ENCODE measurements around the gene NAPB.
A peak's percentile ranks its signal among the peaks of the same experiment; 100 is the strongest.
"Not testable (repeated sequence)": the region's sequence is repeated elsewhere in the genome, so short reads cannot be mapped to it uniquely, and the experiment has no call there.

NAPB gene

DNA sequence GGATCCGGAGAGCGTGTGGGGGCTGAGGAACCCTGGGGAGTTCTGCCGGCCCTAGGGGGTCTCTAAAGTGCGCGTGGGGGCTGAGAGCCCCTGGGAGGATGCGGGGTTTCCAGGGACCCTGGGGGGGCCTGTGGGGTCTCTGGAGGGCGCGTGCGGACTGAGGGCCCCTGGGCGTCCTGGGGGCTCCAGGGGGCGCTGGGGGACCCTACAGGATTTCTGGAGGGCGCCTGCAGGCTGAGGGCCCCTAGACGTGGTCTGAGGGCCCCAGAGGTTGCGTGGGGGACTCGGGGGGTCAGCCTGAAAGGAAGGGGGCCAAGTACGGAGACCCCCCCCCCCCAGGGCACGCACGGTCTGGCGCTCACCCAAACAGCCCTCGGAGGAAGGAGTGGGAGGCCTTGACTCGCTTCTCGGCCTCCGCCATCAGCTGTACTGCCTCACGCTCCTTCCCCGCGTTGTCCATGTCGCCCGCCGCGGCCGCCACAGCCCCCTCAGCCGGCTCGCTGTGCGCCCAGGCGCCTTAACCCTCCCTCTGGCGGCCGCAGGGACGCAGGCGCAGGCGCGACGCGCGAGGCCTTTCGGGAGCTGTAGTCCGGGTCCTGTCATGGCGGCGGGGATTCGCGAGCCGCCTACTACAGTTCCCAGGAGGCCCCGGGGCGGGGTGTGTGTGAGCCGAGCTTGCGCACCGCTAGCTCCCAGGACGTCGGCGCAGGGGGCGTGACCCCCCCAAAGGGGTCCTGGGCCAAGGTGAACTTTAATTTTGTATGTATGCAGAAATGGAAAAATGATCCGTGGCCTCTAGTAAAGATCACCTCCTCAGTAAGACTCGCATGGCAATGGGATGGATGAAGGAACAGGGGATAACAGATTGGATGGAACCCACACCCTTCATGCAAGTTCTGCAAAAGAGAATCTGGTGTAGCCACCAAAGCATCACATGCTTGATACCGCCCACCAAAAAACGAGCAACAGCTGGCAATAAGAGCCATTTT is at the start of gene NAPB:
Gene NAPB (minus strand): TSS at position 546 of the 989 bp plus-strand sequence. CDS start 86 bp downstream, at position 460.
- peak; percentile 94 for DNase-seq

DNA sequence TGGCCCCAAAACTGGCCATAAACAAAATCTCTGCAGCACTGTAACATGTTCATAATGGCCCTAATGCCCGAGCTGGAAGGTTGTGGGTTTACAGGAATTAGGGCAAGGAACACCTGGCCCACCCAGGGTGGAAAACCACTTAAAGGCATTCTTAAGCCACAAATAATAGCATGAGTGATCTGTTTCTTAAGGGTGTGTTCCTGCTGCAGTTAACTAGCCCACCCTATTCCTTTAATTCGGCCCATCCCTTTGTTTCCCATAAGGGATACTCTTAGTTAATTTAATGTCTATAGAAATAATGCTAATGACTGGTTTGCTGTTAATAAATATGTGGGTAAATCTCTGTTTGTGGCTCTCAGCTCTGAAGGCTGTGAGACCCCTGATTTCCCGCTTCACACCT is 45.7 kb upstream of the NAPB start:
- DNase-seq, result not testable (repeated sequence)

DNA sequence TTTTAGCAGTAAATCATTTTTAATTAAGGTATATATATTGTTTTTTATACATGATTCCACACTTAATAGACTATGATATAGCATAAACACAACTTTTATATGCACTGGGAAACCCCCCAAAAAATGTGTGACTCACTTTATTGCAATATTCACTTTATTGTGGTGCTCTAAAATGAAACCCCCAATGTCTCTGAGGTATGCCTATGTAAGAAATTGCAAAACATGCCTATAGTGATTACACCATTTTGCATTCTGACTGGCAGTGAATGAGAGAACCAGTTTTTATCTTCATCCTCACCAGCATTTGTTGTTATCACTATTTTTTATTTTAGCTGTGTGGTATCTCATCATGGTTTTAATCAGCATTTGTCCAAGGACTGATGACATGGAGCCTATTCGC is 39.9 kb upstream of the NAPB start:
- no peak for DNase-seq

DNA sequence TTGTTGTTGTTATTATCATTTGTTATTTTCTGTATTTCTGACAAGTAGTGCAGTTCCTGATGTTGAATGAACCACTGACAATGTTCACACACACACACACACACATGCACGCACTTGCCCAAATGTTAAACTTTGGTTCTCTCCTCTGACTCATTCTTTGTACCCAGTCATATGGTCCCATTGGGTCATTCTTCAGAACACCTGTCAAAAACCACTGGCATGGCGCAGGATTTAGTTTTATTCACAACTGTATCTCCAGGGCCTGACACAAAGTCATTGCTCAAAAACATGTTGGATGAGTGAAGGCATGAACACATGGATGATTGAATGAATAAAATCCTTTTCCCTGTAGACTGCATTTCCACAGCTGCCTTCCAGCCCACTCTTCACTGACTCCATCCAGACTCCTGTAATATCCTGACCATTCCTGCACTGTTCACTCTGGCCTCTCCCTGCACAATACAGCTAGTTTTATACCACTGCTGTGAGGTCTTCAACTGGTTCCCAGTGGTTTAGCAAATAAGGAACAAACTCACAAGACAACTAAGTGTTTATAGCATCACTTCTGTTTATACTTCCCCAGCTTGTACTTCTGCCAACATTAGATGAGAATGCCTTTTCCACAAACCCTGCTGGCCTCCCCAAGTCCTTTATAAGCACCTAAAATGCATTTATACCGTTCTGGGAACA is 38.3 kb upstream of the NAPB start:
- no peak for DNase-seq

DNA sequence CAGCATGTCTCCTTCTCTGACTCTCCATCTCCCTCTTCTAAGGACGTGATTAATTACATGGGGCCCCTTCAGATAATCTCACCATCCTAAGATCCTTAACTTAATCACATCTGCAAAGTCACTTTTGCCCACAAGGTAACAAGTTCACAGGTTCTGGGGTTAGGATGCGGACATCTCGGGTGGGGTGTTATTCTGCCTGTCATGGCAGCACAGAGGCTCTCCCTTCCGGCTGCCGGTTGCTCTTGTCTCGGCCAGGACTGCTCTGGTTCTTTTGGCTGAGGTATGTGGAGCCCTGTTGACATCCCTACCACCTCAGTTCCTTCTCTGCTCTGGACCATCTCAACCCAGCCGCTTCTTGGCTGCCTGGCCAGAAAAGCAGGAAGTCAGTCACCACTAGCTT is 35.6 kb upstream of the NAPB start:
- DNase-seq, result no peak

DNA sequence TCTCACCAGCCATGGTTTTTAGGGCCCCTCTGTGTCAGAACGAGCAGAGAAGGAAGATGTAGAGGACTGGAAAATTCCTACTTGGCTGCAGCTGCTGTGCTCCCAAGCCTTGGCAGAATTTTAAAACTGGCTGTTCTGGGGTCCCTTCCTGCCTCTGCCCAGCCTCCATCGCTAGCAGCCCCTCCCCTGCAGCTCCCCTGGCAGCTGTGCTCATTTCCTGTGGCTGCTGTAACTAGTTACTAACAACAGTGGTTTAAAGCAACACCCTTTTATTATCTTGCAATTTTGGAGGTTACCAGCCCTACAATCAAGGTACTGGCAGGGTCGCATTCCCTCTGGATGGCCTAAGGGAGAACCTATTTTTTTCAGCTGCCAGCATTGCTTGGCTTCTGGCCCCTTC is 35.1 kb upstream of the NAPB start:
- DNase-seq, result no peak

DNA sequence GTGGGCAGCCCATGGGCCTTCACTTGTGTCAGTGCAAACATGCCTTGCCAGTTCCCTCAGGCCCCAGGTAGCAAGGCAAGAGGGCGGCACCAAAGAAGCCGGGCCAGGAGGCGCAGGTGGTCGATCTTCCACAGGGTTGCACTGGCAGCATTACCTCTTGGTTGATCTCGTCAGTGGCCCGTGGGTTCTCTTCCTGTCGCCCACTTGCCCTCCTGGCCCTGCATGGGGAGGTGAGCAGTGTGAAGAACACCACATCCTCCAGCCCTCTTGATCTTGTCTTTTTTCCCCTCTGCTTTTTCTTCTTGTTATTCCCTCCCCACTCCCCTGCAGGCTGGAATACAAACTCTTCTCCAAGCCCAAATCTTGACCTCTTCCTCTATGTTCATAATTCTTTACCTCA is 34.4 kb upstream of the NAPB start:
- no peak for DNase-seq

DNA sequence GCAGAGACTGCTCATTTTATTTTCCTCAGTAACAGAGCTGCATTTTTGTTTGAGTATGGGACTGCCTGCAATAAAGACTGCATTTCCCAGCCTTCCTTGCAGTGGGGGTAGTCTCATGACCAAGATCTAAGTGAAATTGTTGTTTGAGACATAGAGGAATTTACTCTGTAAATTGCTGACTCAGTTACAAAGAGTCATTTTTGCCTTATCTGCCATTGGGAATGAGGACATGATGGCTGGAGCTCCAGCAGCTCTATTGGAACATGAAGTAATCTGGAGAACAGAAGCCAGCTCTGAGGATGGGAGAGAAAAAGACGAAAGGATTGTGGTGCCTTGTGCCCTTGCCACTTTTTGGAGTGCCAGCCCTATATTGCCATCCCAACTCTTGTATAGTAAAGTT is 33.5 kb upstream of the NAPB start:
- no peak for DNase-seq

DNA sequence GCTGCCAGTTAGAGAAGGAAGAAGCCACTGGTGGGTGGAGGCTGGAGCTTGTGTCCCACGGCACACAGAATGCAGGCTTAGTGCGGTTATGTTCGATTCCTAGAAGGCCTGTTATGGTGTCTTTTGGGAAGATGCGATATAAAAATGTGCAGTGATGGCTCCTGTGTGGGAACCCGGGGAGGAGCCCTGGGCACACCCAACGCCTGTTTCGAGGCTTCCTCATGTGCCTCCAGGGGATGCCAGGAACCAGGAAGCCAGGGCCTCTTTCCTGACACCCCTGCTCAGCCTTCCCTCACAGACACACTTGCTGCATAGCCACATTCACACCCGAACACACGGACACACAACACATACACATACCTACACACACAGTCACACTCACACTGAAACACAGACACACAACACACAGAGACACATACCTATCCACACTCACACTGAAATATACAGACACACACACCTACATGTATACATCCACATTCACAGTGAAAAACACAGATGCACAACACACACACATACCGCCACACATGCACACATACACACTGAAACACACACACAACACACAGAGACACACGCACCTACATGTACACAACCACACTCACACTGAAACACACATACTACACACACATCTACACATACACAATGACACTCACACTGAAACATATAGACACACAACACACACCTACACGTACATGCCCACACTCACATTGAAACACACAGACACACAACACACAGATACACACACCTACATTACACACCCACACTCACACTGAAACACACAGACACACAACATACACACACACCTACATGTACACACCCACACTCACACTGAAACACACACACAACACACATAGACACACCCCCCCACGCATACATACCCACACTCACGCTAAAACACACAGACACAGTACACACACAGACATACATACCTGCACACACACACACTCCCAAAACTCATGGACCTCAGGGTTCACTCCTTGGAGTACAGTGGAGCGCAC is 32.6 kb upstream of the NAPB start:
- DNase-seq, result no peak

DNA sequence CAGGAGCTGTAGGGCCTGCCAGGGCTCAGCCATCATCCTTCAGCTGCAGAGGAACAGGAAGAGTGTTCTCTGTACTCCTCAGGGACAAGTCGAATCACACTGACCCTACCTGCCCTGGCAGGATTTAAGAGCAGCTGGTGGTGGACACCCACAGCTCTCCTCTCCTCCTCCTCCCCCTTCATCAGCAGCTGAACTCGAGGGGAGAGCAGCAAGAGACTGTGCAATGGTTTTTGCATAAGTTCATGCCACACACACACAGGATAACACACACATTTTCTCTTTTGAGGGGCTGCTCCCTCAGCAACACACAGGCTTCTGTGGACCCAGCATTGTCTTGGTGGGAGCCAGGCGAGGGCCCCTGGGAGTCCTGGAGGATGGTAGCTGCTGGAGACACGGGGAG is 31.5 kb upstream of the NAPB start, which contains the start of gene CST11:
Gene CST11 (minus strand): TSS at position 101 of the 400 bp plus-strand sequence. CDS start 65 bp downstream, at position 36.
- no peak for DNase-seq

DNA sequence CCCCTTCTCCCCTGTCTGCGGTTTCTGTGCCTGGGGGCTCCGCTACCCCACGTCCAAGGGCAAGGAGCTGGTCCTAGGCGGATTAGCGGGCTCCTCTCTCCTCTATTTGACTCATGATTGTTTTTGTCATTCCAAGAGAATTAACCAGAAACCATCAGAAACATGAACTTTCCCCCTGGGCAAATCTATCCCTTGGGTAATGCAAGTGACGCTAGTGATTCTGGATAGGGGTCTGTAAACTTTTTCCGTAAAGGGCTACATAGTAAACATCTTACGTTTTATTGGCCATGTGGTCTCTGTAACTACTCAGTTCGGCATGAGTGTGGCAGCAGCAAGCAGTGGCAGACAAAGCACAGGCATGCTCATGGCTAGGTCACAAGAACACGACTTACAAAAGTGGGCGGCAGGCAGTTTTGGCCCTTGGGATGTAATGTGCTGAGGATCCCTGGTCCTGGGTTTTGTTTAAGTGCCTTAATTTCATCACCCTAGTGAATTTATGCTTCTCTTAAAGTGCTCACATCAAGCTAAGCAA is 30.7 kb upstream of the NAPB start:
- no peak for DNase-seq

DNA sequence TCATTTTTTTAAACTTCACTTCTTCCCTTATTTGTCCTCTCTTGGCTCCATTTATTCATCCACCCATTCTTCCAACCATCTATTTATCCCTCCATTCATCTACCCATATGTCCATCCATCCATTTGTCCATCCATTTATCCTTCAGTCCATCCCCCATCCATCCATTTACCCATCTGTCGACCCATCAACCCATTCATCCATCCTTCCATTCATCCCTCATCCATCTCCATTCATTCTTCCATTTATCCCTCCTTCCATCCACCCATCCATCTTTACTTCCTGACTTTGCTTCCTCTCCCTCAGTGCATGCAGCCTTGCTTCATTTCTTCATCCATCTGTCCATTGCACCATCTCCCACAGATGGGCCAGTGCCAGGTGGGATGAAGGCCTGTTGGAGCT is 29.6 kb upstream of the NAPB start:
- DNase-seq, result no peak

DNA sequence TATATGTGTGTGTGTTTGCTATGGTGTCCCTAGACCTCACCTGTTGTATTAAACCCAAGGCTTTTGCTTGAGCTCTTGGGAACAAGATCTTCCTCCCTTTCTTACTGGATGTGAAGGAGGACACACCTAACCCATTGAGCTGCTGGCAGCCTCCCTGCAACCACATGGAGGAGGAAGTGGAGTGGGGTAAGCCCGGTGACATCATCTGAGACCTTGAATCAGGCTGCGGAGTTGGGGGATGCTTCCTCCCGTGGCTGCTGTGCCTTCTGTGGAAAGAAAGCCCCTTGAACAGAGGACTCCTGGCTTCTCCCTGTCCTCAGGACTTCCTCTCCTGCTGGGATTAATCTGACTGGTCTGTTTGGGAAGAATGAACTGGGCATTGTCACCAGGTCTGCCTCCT is 28.1 kb upstream of the NAPB start:
- DNase-seq, result no peak

DNA sequence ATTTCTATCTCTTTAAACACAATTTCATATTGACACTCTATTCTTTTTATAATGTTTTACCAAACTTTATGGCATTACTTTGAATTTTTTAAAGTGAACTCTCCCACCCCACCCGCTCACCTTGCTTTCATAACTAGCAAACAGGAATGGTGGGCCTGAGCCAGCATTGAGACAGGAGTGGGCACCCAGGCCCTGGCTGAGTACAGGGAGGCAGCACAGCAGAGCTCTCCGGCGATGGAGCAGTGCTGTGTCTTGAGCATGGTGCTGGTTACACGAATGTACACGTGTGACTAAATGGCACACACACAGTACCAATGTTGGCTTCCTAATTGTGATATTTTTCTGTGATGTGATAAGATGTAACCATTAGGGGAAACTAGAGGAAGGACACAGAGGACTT is 26.9 kb upstream of the NAPB start:
- no peak for DNase-seq

DNA sequence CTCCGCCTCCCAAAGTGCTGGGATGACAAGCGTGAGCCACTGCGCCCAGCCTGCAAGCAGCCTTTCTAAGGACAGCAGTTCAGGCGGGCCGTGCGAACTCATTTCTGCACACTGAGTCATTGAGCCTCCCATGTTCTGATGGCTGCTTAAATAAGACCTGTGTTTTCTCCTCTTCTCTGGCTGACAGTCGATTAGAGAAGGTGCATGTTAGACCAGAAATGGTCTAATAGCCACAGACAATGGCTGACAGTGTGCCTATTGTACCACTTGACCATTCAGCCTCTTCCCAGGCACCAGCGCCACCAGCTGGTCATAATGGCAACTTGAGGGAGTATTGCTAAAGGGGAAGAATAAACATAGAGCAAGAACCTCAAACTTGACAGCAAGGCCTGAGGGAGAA is 25.2 kb upstream of the NAPB start:
- peak; percentile 67 for DNase-seq

DNA sequence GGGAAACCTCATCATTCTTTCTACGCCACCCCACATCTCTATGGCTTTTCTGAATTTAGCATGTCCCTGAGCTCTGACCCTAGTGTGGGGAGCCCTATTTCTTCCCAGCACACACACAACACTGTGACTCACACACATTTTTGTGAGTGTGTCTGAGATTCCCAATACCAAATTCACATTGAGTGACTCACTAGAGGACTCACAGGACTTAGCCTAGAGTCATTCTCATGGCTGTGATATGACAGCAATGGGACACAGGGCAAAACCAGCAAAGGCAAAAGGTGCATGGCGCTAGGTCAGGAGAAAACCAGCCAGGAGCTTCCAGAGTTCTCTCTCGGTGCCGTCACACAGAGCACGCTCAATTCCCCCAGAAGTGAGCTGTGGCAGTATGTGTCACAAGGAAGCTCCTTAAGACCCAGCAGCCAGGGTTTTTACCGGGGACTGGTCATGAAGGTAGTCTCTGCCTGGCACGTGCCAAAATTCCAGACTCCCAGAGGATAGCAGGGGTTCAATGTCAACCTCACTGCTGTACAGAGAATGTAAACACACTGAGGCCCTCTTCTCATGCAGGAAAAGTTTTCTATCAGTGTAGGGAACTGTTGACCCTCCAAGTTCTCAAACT is 24.4 kb upstream of the NAPB start:
- DNase-seq, result no peak

DNA sequence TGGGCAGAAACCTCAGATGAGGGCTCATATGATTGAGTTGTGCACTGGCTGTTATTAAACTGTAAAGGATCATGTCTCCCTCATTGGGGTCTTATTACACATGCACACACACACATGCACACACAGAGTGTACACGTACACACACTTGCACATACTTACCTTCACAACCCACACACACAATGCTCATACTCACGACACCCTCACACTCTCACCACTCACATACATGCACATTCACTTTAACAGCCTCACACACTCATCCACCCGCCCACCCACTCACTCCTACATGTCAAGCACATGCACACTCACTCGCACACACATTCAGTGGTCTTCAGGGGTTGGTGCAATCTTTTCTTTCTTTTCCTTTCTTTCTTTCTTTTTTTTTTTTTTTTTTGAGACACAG is 23.6 kb upstream of the NAPB start:
- DNase-seq, result no peak

DNA sequence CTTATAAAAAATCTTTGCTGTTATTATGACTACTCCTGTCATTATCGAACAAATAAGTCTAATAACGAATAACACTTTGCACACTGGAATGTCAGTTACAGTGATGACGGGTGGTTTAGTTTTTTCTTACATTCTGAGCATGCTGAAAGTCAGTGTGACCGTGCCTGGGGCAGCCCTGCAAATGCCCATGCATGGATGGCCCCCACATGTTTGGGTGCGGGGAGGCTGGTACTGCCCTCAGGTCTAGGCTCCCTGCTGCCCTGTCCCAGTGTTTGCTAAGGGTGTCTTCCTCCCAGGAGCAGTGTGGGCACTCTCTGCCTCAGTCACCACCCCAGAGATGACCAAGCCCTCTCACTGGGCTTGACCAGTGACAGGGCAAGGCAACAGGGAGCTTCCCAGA is 21.1 kb upstream of the NAPB start:
- DNase-seq, result no peak

DNA sequence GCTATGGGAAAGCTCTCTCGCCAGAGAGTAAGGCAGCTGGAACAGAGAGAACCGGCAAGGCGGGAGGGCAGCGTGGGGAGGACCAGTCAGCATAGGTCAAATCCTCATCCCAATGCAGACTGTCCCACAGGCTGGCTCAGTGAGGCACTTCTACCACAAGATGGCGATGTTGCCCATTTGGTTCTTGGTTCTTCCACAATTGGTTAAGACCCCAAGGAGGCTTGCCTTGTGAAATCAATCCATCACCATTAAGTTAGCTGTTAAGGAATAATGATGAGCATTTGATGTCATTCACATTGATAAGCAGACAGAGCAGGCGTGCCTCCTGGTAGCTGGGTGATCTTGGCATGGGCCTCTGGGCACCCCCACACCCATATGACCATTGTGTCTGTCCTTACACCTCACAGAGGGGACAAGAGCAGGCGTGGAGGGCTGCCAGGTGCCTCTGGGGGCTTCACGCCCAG is 20.6 kb upstream of the NAPB start:
- DNase-seq, result peak; percentile 80

DNA sequence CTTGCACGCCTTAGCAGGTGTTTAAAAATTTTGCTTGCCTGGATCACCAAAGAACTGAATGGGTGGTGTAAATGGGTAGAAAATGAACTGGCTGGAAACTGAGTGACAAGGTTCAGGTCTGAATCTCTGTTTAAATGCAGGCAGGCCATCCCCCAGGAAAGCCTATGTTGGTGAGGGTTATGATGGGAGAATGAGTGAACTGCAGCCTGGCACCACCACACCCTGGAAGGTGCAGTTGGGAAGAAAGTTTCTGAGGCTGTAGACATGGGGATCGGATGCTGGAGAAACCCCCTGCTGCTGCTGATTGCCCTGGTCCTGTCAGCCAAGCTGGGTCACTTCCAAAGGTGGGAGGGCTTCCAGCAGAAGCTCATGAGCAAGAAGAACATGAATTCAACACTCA is 18.7 kb upstream of the NAPB start:
- DNase-seq, result no peak

DNA sequence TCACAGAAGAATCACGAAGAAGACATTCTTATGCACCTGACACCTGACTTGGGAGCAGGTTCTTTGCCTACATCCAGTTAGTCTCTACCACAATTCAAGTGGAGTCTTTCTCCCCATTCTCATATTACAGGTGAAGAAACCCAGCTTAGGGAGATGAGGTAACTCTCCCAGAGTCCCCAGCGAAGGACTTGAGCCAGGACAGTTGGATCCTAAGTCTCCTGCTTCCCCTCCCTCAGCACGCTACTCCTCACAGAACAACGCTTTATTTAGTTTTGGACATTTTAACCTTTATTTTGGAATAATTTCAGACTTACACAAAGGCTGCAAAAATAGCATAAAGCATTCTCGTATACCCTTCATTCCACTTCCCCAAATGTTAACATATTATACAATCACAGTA is 17.4 kb upstream of the NAPB start:
- DNase-seq, result no peak

Measured in stimulated activated CD8-positive, alpha-beta memory T cell treated with anti-CD3 and anti-CD28 coated beads, Interleukin-4, amount 100 ng/mL, for 48 hours (primary cell).